HG02970 (cell line): ENCODE measurements around the gene THTPA.
"Not testable (repeated sequence)": the region's sequence is repeated elsewhere in the genome, so short reads cannot be mapped to it uniquely, and the experiment has no call there.

Experiments
- ATAC-seq: cut with Tn5 transposase; IDR thresholded peaks from one replicate; pipeline ENCODE4 v1.9.1; 2021; ENCODE audit warnings: mild to moderate bottlenecking, moderate library complexity, moderate number of reproducible peaks; ENCODE audit not compliant: unreplicated experiment, low FRiP score

The THTPA gene

DNA sequence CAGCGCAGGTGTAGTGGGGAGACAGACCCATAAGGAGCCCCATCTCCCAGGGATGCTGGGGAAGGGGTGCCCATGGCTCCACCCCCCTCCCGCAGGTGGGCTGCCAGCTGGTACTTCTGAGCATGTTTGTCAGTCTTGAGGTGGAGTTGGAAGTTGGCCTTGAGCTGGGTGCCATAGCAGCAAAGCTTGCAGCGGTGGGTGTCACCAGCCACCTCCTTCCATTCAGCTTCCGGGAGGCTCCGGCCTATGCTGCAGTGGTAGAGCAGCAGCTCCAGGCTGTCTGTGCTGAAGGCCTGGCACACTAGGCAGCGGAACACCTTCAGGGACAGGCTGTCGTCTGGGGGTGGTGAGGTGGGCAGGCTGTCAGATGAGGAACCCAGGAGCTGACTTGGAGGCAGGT is 23.4 kb upstream of the THTPA start:
- ATAC-seq, result no peak

DNA sequence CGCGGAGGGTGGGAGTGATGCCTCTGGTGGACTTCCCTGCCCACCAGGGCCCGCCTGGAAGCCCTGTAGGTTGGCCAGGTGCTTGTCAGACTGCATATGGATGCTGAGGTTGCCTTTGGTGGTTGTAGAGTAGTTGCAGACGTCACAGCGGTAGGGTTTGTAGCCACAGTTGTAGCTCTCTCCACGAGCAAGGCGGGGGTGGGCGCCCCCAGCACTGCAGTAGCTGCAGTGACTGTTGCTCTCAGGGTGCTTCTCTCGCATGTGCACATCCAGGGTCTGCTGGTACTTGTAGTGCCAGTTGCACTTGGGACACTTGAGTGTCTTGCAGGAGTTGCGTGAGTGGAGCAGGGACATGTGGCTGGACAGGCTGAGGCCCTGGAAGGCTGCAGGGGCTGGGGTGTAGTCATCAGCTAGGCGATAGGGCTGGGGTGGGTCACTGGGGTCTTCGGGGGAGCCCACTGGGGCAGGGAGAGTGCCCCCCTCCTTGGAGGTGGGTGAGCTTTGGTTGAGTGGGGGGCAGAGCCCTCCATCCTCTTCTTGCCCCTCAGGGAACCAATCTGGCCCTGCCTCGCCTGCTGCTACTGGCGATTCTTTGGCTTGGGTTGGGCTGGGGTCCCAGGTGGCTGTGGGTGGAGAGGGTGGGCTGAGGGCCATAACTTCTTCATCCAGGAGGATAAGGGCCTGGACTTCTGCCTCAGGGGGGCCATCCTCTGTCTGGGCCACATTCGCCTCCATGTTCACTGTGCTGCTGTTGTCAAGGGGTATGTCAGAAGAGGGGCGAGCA is 22.2 kb upstream of the THTPA start:
- no peak for ATAC-seq

DNA sequence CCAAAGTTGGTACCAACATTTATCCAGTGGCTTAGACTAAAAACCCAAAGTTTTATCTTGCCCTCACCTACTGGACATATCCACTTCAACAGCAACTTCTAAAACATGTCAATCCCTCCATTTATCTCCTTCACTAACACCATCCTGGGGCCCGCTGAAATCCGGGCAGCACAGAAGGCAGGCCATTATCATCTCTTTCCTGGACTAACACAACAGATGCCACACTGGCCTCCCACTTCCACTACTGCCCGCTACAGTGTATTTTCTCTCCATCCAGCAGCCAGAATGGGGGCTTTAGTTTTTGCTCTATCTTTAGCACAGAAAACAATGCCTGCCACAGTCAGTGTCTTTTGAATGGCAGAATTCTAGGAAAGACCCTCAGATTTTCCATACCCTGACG is 20.1 kb upstream of the THTPA start:
- ATAC-seq, result no peak

DNA sequence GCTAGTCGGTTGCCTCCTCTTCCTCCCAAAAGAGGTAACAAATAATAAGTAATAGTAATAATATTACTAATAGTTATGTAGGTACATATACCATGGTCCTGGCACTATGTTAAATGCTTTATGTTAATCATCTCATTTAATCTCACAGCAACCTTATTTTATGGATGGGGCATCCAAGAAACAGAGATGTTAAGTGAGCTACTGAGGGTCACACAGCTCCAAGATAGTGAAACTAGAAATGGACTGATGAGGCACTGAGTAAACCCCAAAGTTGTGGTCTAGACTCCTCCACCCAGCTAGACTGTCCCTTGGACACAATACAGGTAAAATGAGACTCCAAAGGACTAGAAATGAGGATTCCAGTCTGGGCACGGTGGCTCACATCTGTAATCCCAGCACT is 19.6 kb upstream of the THTPA start:
- ATAC-seq, result no peak

DNA sequence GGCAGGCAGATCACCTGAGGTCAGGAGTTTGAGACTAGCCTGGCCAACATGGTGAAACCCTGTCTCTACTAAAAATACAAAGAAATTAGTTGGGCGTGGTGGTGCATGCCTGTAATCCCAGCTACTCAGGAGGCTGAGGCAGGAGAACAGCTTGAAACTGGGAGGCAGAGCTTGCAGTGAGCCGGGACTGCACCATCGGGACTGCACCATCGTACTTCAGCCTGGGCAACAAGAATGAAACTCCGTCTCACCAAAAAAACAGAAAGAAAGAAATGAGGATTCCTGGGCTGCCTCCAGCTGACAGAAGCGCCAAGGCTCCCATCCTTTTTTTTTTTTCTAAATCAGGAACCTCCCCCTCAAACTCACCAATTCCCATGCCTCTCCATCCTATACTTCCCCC is 19.2 kb upstream of the THTPA start:
- ATAC-seq, result not testable (repeated sequence)

DNA sequence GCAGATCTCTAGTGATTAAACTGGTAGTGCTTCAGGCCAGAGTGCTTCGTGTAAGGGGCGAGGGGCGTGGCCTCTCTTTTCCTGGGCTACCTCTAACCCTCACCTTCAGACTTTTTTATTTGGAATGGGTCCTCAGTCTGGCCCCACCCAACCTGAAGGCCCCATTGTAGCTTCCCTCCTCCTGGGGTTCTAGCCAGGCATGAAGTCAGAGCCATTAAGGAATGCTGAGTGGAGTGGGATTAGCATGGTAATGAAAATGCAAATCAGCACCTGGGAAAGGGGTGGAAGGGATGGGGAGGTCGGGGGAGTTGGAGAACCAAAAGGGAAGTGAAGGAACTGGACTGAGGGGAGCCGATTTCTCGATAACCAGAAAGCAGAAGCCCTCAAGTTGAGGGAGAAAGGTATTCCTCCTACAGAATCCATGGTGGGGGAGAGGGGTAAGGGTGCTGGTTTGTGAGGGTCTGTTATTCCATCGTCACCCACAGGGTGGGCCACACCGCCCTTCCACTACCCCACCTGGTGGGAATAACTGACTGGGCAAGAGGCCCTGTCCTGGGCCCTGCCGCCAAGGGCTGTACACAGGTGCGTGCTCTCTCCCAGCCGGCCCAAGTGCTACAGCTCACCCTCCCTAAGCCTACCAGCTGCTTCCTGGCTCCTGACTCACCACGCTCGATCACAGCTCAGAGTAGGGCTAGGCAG is 18.6 kb upstream of the THTPA start:
- no peak for ATAC-seq

DNA sequence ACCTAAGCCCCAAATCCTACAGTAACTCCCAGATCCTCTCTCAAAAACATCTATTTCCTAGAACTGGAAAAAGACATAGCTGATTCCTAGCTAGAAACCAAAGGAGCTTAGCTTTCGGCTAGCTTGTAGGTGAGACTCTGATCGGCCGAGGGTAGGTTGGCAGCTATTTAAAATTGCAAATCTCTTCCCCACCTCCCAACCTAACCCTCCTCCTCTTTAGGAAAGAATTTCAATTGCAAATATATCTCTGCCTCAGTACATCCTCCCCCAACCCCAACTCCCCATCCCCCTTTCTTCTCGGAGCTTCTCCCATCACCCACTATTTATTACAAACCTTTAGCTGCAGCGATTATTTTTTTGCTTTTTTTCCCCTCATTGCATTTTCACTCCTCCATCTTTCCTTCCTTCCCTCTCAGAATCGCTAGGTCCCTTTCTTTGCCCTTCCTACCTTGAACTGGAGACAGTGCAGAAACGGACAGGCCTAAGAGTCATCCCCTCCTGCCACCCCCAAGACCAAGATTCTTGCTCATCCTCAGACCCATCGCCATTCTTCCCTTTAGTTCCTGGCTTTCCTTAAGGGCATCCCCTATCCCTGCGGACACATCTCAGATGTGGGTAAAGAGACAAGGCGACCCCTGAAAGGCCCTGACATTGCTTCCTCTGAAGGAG is 17.9 kb upstream of the THTPA start:
- ATAC-seq, result no peak

DNA sequence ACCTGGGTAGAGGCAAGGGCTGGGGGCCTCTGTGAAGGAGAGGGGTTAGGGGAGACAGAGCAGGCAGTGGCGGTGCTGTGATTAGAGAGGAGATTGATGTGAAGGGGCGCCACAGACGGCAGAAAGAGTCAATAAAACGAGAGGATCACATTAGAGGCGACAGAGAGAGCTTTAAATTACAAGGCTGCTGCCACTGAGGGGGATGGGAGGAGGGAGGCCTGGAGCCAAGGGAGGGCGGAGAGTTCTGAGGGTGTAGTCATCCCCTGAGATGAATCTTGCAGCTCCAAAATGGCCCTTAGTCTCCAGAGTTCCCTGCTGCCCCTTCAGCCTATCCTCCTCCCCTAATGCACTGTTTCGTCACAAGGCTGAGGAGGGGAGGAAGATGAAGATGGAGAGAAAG is 17.3 kb upstream of the THTPA start:
- ATAC-seq, result no peak

DNA sequence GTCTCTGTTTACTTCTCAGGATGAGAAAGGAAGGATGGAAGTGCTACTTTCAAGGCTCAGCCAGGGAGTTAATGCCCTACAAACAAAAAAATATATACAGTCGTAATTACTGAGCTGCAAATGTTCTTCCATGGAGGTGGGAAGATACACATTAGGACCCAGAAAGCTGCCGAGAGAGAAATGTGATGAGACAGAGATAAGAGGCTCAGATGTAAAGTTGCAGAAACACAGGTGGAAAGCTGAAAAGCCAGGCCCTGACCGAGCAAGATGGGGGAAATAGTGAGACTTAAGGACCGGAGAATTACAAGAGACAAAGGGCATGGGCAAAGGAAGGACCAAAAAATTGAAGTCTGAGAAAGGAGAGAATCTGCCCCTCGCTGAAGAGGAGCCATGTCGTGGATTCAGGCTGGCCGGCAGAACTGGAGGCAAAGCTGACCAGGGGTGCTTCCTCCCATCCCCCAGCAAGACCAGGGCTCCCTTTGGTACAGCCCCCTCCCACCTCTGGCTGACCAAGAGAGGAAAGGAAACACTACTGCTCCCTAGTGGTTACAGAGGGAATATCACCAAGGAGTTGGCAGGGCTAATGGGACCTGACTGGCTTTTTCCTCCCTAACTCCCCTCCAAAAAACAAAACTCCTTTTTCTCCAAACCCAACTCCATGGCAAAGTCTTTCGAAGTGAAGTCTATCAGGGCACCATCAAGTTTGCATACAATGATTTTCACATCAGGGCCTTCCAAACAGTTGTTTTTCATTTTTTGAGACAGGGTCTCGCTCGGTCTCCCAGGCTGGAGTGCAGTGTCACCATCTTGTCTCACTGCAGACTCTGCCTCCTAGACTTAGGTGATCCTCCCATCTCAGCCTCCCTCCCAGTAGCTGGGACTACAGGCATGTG is 16.6 kb upstream of the THTPA start:
- ATAC-seq, result no peak

DNA sequence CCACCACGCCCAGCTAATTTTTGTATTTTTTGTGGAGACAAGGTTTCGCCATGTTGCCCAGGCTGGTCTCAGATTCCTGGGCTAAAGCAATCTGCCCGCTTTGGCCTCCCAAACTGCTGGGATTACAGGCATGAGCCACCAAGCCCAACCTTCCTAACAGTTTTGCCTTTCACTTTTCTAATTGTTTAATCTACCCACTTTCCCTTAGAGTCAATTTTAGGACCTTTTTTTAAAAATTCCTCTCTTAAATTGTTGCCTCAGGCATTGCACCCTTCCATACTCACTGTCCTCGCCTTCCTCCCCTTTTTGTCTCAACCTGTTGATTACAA is 16.0 kb upstream of the THTPA start:
- no peak for ATAC-seq

DNA sequence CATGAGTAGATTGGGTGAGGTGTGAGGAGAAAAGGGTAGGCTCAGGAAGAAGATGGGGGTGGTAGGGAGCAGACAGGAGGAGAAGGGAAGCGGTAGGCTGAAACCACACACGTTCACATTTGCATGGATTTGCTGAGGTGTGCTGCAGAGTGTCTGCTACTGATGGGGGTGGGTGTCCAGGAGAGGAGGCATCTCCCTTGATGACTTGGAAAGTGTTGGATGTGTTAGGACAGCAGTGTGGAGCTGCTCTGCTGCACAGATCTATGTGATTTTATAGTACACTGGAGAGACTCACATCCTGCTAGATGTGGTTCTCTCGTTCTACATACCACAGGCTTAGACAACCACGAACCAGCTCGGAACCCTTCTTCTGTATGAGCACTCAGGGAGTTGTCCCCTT is 13.8 kb upstream of the THTPA start:
- no peak for ATAC-seq

DNA sequence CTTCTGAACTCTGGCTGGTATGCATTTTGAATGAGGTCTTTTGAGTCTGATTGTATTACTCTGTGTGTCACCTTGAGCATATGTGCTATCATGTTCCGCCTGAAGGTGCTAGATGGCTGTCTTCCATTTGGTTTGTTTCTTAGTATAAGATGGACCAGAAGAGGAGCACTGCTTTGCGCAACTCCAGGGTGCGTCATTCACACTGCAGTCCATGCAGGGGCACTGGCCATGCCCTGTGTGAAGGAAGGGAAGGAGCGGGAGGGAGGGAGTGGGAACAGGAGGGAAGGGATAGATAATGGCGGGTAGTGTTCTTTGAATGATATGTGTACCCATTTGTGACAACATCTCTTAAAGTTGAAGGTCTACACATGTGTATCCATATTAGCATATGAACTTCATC is 12.7 kb upstream of the THTPA start:
- no peak for ATAC-seq

DNA sequence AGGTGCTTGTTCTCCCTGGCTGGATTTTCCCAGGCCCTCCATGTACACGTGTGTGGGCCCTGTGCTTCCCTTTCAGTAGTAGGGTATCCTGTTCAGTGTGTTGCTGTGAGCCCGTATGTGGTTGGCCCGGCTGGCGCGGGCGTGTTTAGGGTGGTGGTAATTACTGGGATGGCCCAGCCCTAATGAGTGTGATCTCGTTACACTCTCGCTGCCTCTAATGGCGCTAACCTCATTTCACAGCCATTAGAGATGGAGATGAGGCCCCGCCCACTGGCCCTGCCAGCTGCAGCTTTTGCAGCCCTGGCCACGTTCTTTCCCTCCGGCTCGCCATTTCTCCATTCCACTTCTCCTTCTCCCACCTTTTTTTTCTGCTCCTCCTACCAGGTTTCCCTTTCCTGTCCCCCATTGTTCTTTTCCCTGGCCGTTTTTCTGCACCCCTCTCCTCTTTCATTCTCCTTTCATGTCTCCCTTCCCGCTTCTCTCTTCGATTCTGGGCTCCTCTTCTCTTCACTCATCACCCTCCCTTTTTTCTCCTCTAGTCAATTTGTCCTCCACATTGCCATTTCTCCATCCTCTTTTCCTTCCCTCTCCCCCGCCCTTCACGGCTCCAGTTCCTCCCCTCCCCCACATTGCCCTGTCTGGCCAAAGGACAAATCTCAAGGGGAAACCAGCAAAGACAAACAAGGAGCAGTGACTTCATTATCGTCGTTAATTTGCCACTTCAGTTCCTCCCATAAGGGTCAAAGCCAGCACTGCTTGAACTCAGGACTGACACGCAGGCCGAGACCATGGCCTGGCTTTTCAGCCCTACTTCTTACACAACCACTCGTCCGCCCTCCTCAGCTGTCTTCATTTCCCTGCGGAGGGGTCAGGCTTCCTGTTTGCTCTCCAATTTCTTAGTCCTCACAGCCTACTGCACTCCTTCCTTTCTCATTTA is 11.3 kb upstream of the THTPA start:
- no peak for ATAC-seq

DNA sequence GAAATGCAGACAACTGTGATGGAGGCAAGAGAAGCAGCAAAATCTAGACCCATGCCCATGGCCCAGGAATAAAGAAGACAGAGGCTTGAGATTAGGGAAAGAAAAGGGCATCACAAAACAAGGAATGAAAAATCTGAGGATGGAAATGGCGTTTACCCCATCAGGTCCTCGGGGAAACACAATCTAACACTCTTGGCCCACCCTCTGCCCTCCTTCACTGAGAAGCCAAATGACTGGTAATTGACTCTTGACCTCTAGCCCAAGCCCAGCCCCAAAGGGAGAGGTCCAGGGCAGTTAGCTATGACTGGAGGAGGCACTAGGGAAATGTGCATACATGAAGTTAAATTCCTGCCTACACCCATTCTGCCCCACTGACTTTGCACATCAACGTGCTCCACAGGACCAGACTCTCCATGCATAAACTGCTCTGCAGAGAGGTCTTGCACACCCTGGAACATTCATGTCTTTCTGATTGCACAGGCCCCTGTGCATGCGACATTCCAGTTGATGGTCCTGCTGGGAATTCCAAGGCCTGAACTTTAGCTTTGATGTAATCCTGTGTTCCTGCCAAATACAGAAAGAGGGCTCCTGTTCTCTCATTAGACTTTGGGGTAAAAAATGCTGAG is 10.2 kb upstream of the THTPA start:
- no peak for ATAC-seq

DNA sequence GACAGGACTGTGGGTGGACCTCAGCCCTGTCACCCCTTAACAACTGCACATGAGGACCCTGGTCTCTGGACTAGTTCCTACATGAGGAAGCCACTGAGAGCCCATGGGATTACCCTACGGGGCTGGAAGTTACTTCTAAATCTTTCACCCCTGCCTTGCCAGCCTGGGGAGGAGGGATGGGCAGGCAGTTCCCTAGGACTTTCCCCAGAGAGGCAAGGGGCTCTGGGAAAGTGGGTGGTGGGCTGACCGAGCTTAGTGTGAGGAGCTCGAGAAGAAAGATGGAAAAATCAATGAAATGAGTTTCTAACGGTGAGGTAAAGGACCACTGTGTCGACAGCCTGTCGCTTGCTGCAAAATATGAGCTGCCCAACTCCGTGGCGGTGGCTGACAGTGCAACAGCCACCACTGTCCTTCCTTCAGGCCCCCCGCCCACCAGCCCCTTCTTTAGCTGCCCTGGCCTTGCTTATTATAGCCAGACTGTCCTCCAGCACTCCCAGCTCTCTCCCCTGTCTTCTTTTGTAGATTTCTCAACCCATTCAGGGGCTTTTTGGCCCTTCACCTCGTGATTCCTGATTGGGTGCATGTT is 9.5 kb upstream of the THTPA start:
- ATAC-seq, result no peak

DNA sequence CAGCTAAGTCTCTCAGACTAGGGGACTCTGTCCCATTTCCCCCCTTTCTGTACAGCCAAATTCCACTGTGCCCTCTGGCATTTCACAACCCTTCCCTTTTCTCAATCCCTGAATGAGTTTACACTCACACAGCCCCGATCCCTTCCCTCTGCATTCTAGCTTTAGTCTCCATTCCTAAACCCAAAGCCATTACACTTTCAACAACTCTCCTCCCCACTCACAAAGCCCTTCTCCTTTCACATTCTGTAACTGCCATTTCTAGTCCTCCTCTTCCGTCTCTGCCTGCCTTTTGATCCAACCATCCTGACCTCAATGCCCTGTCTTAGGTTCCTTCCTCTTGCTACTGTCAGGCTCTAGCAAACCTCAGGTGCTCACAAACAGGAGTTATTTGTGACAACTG is 8.1 kb upstream of the THTPA start:
- ATAC-seq, result no peak

DNA sequence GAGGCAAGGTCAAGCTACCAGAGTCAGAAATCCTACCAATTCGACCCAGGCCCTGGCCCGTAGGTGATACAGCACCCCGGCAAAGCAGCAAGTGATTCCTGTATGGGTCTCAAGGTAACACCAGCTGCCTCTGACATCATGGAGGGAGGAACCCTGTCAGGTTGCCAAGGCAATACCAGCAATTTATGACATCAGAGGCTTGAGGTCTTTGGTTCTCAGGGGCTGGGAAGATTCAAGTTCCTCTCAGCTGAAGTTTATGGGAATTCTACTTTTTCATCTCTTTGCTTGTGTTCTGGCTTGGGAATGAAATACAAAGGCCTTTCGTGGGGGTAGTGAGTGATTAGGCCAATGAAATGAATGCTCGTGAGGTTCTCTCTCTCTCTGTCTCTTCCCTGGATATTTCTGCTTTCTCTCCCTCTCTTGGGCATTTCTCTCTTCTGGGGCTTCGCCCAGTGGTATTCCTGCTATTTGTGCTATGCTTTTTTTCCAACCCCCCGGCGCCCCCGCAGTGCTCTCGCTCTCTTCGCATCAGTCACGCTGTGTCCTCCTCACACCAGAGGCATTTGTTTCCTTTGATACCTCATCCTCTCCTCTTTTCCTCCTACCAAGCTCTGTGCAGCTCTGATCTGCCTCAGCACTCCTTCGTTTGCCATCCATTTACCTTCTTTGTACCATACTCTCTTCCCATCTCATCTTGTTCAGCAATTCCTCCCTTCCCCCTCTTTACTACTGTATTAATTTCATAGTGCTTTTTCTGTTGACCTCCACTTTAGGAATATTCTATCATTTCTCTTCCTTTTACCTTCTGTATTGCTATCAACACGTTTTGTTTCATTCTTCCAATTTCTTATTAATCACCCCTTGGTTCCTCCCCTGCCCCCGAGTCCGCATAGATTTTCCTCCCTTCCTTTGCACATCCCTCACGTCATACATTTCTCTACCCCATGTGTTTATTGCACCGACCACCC is 7.4 kb upstream of the THTPA start:
- no peak for ATAC-seq
